NCI-H1105 (cell line): ENCODE measurements around the gene TMEM107.

Experiments
- DNase-seq: peaks from one replicate; lab custom pipeline; 2025; lab: John Stamatoyannopoulos, UW

TMEM107 gene

GRCh38 chr17:8162233-8162996 lies 13.8 kb downstream of the TMEM107 start, which contains the start of gene VAMP2:
Gene VAMP2 (minus strand): TSS chr17:8162948. CDS start chr17:8162879, 69 bp downstream.
- DNase-seq: no peak

- no peak for DNase-seq
Measured at GRCh38 chr17:8161289-8162232, 14.6 kb downstream of the TMEM107 start.

GRCh38 chr17:8160741-8161221 lies 15.4 kb downstream of the TMEM107 start:
- DNase-seq: no peak

GRCh38 chr17:8160224-8160577 lies 16.0 kb downstream of the TMEM107 start:
- no peak for DNase-seq

GRCh38 chr17:8159459-8160223 lies 16.5 kb downstream of the TMEM107 start:
- no peak for DNase-seq

GRCh38 chr17:8159032-8159400 lies 17.2 kb downstream of the TMEM107 start:
- no peak for DNase-seq

GRCh38 chr17:8158267-8159031 lies 17.7 kb downstream of the TMEM107 start:
- DNase-seq: peak; percentile 56

GRCh38 chr17:8156246-8156992 lies 19.8 kb downstream of the TMEM107 start:
- peak; percentile 100 for DNase-seq

- no peak for DNase-seq
Measured at GRCh38 chr17:8155996-8156245, 20.3 kb downstream of the TMEM107 start.

GRCh38 chr17:8155231-8155995 lies 20.8 kb downstream of the TMEM107 start:
- no peak for DNase-seq

- no peak for DNase-seq
Measured at GRCh38 chr17:8154608-8155155, 21.5 kb downstream of the TMEM107 start.

GRCh38 chr17:8153957-8154607 lies 22.1 kb downstream of the TMEM107 start:
- peak; percentile 64 for DNase-seq

- no peak for DNase-seq
Measured at GRCh38 chr17:8153525-8153956, 22.6 kb downstream of the TMEM107 start.

GRCh38 chr17:8153031-8153451 lies 23.1 kb downstream of the TMEM107 start:
- no peak for DNase-seq

- DNase-seq: peak; percentile 92
Measured at GRCh38 chr17:8152112-8152775, 23.9 kb downstream of the TMEM107 start, which contains the start of gene PER1. Gene PER1 (minus strand): TSS chr17:8152404. CDS start chr17:8150706, 1,698 bp downstream.

- DNase-seq: peak; percentile 23
Measured at GRCh38 chr17:8151641-8152111, 24.5 kb downstream of the TMEM107 start.

- peak; percentile 91 for DNase-seq
Measured at GRCh38 chr17:8151120-8151640, 25.0 kb downstream of the TMEM107 start.
